H7 (cell line): ENCODE results near the gene GOLGA8N. TPM values are rescaled to one million over a fixed set of nuclear protein-coding genes. Genes with fewer than 3 reads are reported as not detected.

Source experiments
- DNase-seq: peaks from one replicate; pipeline ENCODE4 v3.0.0; 2012
- H3K27me3 ChIP-seq: 2 replicates; pipeline ENCODE4 v1.6.0; 2011; ENCODE audit warnings: mild to moderate bottlenecking, low read length; ENCODE audit not compliant: control insufficient read depth, insufficient read depth
- H3K36me3 ChIP-seq: replicated peaks from 2 replicates; pipeline ENCODE4 v1.5.1; 2011; ENCODE audit warnings: low read length; ENCODE audit not compliant: control insufficient read depth, insufficient read depth
- H3K4me3 ChIP-seq: 2 replicates; pipeline ENCODE4 v1.5.1; 2011; ENCODE audit warnings: low read depth, mild to moderate bottlenecking, control low read depth, low read length, moderate library complexity; ENCODE audit not compliant: insufficient read depth
- total RNA-seq: library from RNA; depleted of rRNA; stranded (reverse); fragments of >200 nt; shearing (Covaris generic); gene quantifications from 2 replicates; pipeline ENCODE4 v1.2.3, GENCODE V29; 2014; rRNA removed

GOLGA8N gene
- total RNA-seq, 1 experiment from 2014 or later, result 0.80 TPM

DNA sequence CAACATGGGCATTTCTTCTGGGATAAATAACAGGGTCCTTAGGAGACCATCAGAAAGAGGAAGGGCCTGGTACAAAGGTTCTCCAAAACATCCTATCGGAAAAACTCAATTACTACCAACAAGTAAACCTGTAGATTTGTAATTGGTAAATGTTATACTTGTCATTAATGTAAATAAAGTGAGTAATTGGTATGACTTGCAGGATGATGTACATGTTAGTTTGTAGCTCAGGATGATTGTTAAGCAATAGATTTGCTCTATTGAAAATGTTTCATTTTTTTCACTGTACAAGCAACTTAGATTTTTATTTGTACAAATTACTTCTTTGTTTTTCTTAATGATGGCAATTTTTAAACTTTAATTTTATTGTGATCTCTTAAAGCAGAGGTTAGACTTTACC, 44.4 kb downstream of the GOLGA8N start:
- no peak overlapping the region for H3K4me3 ChIP-seq
- no peaks in the 10 kb centered on the region for H3K27me3 ChIP-seq
- H3K36me3 ChIP-seq, result peaks cover 29% of the 10 kb centered on the region
- DNase-seq, result no peak

DNA sequence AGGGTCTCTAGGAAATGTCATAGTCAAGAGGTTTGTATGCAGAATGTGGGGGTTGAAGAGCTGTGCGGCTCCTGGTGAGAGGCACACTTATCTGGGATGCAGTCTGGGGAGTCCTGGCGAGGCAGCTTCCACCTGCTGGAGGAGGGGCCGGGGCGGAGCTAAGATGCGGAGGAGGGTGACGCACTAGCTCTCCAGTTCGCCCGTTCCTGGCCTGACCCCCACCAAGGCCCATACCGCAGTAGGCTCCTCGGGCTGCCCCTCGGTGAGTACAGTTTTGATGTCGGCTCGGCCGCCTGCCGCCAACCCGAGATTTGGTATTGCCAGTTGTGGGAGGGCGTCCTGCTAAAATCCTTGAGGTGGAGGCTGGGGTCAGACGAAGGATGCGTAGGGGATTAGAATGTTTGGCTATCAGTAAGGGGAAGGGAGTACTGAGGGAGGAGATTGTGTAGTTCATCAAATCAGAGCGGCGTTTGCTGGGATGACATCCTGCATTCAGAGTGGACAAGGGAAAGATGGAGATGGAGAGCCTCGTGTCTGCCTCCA, 48.3 kb downstream of the GOLGA8N start, which contains the start of gene SCG5:
TSS of gene SCG5 (plus strand) at position 194 of the 543 bp plus-strand sequence. CDS start 1,883 bp downstream, outside the sequence.
- Histone ChIP-seq H3K4me3 (peak within 1 kb of the TSS; percentile 35), H3K27me3 (no peaks in the 10 kb centered on the region), H3K36me3 (peaks cover 7% of the 10 kb centered on the region)
- peak; percentile 86 for DNase-seq

- Histone ChIP-seq H3K36me3 (peaks cover 2% of the 10 kb centered on the region), H3K27me3 (no peaks in the 10 kb centered on the region), H3K4me3 (peak overlapping the region; percentile 6; the same call in 1 of the 2 replicates)
- no peak for DNase-seq
Observed at GRCh38 chr15:32642667-32643435, 49.6 kb downstream of the GOLGA8N start.

DNA sequence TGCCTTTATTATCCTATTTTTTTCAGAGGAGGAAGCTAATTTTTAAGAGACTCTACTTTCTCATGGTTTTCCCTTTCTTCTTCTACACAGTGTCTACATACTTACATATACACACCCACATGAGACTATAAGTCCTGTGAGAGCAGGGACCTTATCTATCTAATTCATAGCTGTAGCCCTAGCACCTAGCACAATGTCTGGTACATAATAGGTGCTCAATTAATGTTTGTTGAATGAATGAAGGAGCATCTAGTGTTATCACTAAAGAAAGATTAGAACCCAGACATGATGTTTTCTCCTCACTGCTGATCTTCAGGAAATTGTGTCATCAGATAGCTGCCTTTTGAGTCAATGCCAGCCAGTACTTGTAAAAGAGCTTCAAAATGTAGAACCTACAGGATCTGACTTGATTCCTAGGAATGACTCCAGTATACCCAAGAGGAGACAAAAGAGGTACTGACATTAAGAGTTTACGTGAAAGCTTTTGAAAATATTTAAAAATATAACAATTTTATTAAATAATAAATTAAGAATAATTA, 50.7 kb downstream of the GOLGA8N start:
- no peaks in the 10 kb centered on the region for H3K27me3 ChIP-seq
- no peak for DNase-seq
- H3K36me3 ChIP-seq, result peaks cover 2% of the 10 kb centered on the region
- no peak overlapping the region for H3K4me3 ChIP-seq

DNA sequence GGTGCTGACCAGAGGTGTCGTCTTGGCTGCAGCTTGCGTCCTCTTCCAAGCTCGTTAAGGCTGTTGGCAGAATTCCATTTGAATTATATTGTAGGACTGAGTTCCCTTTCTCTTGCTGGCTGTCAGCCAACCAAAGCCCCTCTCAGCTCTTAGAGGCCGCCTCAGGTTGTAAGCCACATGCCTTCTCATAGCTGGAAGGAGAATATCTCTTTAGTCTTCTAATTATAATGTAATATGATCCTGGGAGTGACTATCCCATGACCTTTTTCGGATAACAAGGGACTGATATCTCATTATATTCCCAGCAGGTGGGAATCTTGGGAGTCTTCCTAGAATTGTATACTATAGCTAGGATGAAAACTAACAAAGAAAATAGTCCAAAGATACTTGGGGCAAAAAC, 53.0 kb downstream of the GOLGA8N start:
- Histone ChIP-seq H3K27me3 (no peaks in the 10 kb centered on the region), H3K36me3 (no peaks in the 10 kb centered on the region), H3K4me3 (no peak overlapping the region)
- DNase-seq, result no peak

GRCh38 chr15:32649342-32649741, 56.1 kb downstream of the GOLGA8N start:
- DNase-seq, result peak; percentile 67
- Histone ChIP-seq H3K27me3 (no peaks in the 10 kb centered on the region), H3K36me3 (no peaks in the 10 kb centered on the region), H3K4me3 (no peak overlapping the region)

DNA sequence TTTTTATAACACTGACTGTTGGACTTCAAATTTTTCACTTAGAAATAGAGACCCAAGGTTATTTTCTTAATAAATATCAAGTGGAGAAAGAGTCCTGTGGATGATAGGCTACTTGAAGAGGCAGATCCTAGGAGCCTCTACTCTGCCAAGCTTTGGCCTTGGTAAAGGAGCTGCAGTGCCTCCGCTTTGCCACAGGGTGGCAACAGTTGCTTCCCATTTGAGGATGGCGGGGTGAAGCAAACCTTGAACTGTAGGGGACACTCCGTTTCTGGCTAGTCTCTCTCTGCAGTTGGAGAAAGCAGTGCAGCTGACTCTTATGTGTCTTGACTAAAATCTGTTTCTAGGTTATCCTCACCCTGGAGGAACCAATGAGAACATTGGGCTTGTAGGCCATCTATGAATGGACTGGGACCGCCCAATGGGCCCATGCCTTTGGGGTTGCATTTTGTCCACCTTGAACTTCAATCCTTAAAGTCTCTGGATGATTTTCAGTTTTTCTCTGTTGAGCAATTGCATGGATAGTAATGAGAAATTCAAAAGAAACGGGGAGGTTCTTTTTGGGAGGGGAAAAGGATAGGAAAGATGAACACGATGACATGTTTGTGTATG, 58.1 kb downstream of the GOLGA8N start:
- DNase-seq, result peak; percentile 81

DNA sequence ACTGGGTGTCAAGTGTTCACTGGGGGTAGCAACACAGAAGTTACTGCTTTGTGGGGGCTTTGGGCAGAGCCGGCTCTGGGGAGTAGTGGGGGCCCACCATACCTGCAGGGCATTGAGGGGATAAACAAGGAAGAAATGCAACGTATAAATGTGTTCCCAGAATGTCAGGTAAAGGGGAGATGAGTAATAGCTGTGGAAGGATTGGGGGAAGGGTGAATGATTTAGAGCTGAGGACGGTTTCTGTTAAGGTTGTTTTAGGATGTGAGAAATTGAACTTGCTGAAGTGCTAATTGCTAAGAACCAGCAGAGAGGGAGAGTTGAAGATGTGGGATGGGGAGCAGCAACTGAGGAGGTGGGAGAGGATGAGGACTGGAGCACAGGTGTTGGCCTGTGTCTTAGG, 58.9 kb downstream of the GOLGA8N start:
- H3K36me3 ChIP-seq, result no peaks in the 10 kb centered on the region
- H3K4me3 ChIP-seq, result no peak overlapping the region
- H3K27me3 ChIP-seq, result no peaks in the 10 kb centered on the region
- no peak for DNase-seq

More for the DNA sequence above, 58.1 kb downstream of the GOLGA8N start:
- no peaks in the 10 kb centered on the region for H3K36me3 ChIP-seq
- no peaks in the 10 kb centered on the region for H3K27me3 ChIP-seq
- no peak overlapping the region for H3K4me3 ChIP-seq

GRCh38 chr15:32656091-32656490, 62.8 kb downstream of the GOLGA8N start:
- no peaks in the 10 kb centered on the region for H3K27me3 ChIP-seq
- H3K36me3 ChIP-seq, result no peaks in the 10 kb centered on the region
- no peak for DNase-seq
- no peak overlapping the region for H3K4me3 ChIP-seq

DNA sequence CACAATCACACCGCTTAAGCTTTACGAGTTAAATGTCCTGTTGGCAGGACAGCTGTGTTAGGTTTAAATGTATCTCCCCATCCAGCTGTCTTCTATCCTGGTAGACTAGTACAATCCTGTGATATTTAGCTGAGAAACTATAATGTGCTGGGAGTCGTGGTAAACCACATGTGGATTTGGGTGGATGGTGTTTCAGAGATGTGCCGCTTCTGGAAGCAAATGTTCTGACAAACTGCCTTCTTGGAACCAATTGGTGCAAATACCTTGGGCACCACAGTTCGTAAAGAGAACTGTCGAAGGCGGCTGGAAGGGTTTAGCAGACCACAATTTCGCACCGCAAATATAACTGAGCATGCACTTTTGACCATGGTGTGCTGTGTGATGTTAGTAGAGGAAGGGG, 63.2 kb downstream of the GOLGA8N start:
- no peak for DNase-seq
- no peaks in the 10 kb centered on the region for H3K36me3 ChIP-seq
- H3K4me3 ChIP-seq, result no peak overlapping the region
- H3K27me3 ChIP-seq, result no peaks in the 10 kb centered on the region

Other genes starting within 250 kb of the GOLGA8N start
- 0.59 TPM in 1 of 2 replicates, not detected in the other for gene GOLGA8K, start 190.2 kb upstream of the GOLGA8N start, total RNA-seq
- 0.10 and 0.15 TPM in 2 replicates for gene GOLGA8O, start 137.8 kb upstream of the GOLGA8N start, total RNA-seq
- gene ARHGAP11A, start 22.0 kb downstream of the GOLGA8N start, total RNA-seq, result 40.9 and 53.1 TPM in 2 replicates
- gene SCG5, start 48.3 kb downstream of the GOLGA8N start, total RNA-seq, result 6.0 and 21.2 TPM in 2 replicates
- gene GREM1, start 124.5 kb downstream of the GOLGA8N start, total RNA-seq, result 0.38 and 2.0 TPM in 2 replicates